Middle frontal gyrus (tissue), 1 donor: ENCODE data around the gene DGKI.

Source experiments
- DNase-seq: peaks from one replicate; pipeline ENCODE4 v3.0.0-alpha.2; 2015; ENCODE audit warnings: low spot score; ENCODE audit errors: extremely low spot score

DGKI gene

DNA sequence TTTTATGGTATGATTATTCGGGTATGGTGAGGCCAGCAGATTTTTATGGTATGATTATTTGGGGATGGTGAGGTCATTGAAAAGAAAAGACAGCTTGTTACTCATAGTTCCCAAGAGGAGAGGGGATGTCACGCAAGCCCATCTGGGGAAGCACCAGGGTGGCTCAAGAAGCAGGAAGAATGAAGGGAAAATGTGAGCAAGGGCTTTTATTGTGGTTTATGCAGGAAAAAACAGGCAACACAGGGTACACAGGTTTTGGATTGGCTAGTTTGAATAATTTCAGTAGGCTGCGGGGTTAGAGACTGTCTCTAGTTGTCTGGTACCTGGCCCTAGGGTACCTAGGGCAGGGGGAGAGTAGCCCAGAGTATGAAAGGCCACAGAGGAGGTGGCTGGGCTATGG is 26.8 kb upstream of the DGKI start:
- DNase-seq, result no peak

- no peak for DNase-seq
These were observed 24.6 kb upstream of the DGKI start for GRCh38 chr7:137871170-137871915.

GRCh38 chr7:137870684-137871083 is 23.9 kb upstream of the DGKI start:
- no peak for DNase-seq

DNA sequence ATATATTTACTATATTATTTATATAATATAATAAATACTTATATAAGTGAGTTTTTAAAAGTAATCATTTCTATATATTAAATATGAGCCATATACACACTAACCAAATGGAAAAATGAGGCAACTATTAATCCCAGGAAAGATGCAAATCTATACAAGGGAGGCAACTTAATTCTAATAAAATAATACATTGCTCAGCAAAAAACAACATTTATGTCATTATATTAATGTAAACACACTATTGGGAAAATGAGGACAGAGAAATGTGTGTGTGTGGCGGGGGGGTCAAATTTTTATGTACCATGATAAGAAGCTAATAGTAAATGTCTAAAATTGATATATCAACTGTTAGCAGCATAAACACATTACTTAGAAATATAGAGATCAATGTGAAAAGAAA is 23.3 kb upstream of the DGKI start:
- no peak for DNase-seq

- no peak for DNase-seq
These were observed 22.5 kb upstream of the DGKI start for GRCh38 chr7:137869260-137869659.

DNA sequence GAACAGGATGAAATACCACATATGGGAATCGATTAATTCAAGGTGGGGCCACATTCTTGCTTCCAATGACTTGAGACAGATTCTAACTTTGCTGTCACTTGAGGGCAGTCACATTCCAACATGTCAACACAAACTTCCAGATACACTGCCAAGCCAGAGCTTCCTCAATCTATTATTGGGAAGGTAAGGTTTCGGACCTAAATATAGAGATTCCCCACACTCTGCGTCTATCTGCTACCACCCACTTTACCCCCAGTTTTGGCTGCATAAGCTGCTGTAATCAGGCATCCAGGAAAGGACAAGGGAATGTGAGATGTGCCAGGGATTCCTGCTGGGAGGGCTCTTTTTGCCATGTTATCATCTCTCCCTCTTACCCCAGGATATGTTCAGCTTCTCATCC is 20.5 kb upstream of the DGKI start:
- DNase-seq, result no peak

- no peak for DNase-seq
These were observed 19.0 kb upstream of the DGKI start for GRCh38 chr7:137865764-137866163.

GRCh38 chr7:137862964-137863363 is 16.2 kb upstream of the DGKI start:
- DNase-seq, result no peak

GRCh38 chr7:137862358-137862757 is 15.6 kb upstream of the DGKI start:
- no peak for DNase-seq

GRCh38 chr7:137860542-137860941 is 13.8 kb upstream of the DGKI start:
- no peak for DNase-seq

- DNase-seq, result no peak
These were observed 6.3 kb upstream of the DGKI start for GRCh38 chr7:137853053-137853452.

DNA sequence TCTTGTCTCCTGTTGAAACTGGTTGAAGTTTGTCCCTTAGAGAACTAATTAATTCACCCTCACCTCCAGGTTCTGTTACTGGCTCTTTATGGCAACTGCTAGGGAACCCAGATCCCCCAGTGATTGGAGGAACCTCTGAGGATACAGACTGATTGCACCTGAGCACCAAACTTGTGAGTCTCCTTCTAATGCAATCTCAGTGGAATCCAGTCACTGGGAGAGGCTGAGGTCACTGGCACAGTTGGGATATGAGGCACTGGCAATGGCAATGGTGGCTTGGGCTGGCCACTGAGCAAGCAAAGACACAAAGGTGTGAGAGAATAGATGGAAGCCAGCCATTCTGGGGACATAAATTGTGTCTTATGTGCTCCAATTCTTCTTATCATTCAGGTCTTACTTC is 5.3 kb upstream of the DGKI start:
- DNase-seq, result no peak

DNA sequence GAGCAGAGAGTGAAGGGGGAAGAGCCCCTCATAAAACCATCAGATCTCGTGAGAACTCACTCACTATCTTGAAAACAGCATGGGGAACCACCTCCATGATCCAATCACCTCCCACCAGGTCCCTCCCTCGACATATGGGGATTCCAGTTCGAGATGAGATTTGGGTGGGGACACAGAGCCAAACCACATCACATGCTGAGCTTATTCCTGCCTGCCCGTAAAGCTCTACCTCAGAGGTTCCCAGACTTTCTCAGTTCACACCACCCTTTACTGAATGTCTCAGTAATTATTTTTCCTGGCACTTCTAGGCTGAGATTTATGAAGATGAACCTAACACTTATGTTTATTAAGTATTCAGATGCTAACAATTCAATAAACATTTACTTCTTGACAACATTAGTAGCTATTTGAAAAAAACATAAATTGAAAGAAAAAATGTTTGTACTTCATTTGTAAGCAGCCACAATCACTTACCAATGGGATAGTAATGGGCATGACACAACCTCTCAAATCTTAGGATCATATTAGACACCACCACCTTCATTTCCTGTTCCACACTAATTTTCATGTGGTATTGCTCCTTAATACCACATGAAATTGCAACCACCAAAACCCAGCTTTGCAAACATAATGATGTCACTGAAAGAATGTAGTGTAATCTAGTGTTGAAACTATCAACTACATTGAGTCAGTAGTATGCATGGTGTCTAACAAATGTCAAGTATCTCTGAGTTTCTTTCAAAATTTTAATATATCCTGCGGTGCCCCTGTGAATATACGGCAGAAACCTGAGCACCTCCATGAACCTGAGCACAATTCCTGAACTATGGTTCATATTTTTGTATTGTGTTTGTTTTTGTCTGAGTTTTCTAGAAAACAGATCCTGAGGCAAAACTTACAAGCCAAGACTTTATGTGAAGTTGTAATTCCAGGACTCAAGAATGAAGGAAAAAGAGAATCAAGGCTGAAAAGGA is 4.5 kb upstream of the DGKI start:
- DNase-seq, result no peak

GRCh38 chr7:137850571-137850970 is 3.8 kb upstream of the DGKI start:
- DNase-seq, result no peak

GRCh38 chr7:137848095-137848494 is 1.3 kb upstream of the DGKI start:
- no peak for DNase-seq

GRCh38 chr7:137847568-137848050 is 835 bp upstream of the DGKI start:
- no peak for DNase-seq

GRCh38 chr7:137846549-137846826 is 286 bp downstream of the DGKI start:
- no peak for DNase-seq

DNA sequence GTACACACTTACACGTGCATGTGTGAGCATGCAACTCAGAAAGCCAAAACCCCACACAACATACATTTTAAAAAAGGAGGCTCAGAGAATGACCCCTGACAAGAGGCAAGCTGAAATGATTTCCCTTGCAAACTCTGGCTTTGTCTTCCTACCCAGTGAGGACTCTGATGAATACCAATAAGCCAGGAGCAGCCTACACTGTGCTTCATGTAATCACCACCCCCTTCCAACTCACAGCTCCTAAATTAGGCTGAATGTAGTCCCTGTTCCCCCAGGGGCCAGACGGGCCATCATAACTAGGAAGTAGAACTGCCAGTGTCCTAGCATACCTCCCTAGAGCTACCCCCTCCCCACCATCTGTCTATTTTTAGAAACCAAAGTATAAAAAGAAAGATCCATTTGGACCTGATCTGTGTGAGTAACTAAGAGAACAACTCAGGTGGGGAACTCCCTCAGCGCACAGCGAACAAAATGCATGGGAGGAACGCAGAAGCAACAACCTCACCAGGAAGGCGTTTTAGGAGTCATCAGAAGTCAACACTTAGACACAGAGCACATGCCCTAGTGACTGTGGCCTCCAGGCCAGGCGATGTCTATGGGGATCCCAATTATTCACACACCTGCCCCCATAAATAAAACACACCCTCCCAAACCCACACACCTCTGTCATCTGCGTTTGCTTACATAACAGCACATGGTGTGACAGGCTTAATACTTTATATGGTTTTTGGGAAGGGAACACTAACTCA is 1.9 kb downstream of the DGKI start:
- no peak for DNase-seq

DNA sequence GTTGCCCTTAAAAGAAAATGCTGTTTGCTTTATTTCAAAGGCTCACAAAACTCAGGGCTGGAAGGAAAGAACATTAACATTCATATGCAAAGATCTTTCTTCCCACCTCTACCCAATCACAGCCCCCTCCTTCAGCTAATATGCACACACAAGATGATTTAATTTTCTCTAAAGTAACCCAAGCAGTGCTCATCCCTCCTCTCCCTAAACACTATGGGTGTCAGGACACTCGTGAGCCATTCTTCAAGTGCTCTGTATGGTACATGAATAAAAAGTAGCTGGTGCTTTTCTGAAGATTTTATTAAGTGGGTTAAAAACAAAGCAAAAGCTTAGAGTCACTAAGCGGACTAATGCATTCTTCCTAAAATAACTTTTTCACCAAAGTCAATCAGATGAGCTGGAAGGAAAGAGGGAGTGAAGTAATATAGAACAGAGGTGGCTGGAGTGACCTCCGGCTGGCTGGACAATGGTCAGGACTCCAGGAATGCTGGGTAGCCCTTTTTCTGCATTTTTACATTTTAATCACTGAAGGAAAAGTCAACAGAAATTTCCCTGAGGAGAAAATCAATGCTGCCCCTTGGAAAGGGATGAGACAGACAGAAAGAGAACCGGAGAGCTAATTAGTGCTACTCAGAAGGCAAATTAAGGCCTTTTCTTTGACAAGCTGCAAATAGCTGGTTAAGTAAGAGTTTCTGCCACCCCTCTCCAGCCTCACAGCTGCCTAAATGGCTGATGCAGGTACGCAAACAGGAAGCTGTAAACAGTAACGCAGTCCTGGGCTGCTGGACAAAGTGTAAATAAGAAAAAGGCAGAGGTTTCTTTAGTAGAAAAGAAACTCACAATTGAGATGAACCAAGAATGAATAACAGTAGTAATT is 6.6 kb downstream of the DGKI start:
- DNase-seq, result no peak

GRCh38 chr7:137838706-137839315 is 8.0 kb downstream of the DGKI start:
- DNase-seq, result no peak

DNA sequence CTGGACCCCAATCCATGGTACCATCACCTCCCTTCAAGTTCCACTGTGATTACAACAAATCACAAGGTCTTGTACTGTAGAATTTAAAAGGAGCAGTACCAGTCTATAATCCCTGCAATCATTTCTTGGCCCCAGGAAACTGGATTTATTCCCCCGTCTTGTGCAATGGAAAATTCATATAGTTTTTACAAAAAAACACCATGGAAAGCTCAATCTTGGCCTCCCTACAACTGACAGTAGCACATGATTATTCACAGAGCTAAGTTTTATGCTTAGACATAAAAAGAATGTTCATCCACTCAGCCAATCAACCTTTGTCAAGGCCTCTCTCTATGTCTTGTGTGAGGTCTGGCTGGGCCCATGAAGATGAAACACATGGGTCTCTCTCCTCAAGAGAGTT is 10.2 kb downstream of the DGKI start:
- DNase-seq, result no peak
